H9 (cell line): Measurements from ENCODE around the gene RFC4. TPM values are rescaled to one million over a fixed set of nuclear protein-coding genes. Genes with fewer than 3 reads are reported as not detected.
A peak's percentile ranks its signal among the peaks of the same experiment; 100 is the strongest.

Experiments
- DNase-seq: peaks from one replicate; pipeline ENCODE4 v3.0.0-alpha.2; 2017
- H2AFZ ChIP-seq: one replicate; pipeline ENCODE4 v1.6.1; 2013; ENCODE audit warnings: mild to moderate bottlenecking, low read length, control low read depth, moderate library complexity
- H2AK5ac ChIP-seq: 2 replicates; pipeline ENCODE4 v1.6.1; 2013; ENCODE audit warnings: low read length, control low read depth, mixed read lengths; ENCODE audit not compliant: insufficient read length
- H2BK120ac ChIP-seq: one replicate; pipeline ENCODE4 v1.6.1; 2013; ENCODE audit warnings: low read depth, mild to moderate bottlenecking, low read length, control low read depth, inconsistent platforms; ENCODE audit not compliant: poor library complexity, severe bottlenecking
- H2BK12ac ChIP-seq: 2 replicates; pipeline ENCODE4 v1.6.1; 2013; ENCODE audit warnings: low read length, control low read depth, mixed read lengths, low read depth; ENCODE audit not compliant: insufficient read length
- H2BK15ac ChIP-seq: 2 replicates; pipeline ENCODE4 v1.6.1; 2013; ENCODE audit warnings: low read depth, low read length, control low read depth
- H2BK20ac ChIP-seq: one replicate; pipeline ENCODE4 v1.6.1; 2013; ENCODE audit warnings: low read depth, mild to moderate bottlenecking, low read length, control low read depth, inconsistent platforms; ENCODE audit not compliant: poor library complexity, severe bottlenecking
- H2BK5ac ChIP-seq: 2 replicates; pipeline ENCODE4 v1.6.1; 2013; ENCODE audit warnings: low read length, control low read depth, mixed read lengths; ENCODE audit not compliant: insufficient read length
- H3K14ac ChIP-seq: 2 replicates; pipeline ENCODE4 v1.6.1; 2013; ENCODE audit warnings: low read length, control low read depth; ENCODE audit not compliant: insufficient read depth
- H3K18ac ChIP-seq: 2 replicates; pipeline ENCODE4 v1.6.1; 2013; ENCODE audit warnings: low read depth, mild to moderate bottlenecking, mixed read lengths, low read length, control low read depth; ENCODE audit not compliant: insufficient read length
- H3K23ac ChIP-seq: 2 replicates; pipeline ENCODE4 v1.6.1; 2013; ENCODE audit warnings: low read length, control low read depth, mixed read lengths, low read depth; ENCODE audit not compliant: insufficient read length
- H3K23me2 ChIP-seq: 2 replicates; pipeline ENCODE4 v1.6.1; 2013; ENCODE audit warnings: low read depth, mild to moderate bottlenecking, mixed read lengths, low read length, control low read depth; ENCODE audit not compliant: insufficient read length, poor library complexity, severe bottlenecking
- H3K27ac ChIP-seq: 2 replicates; pipeline ENCODE4 v1.5.1; 2013; ENCODE audit warnings: low read length, control low read depth, mixed read lengths, low read depth; ENCODE audit not compliant: insufficient read length
- H3K27me3 ChIP-seq: 2 replicates; pipeline ENCODE4 v1.6.1; 2013; ENCODE audit warnings: low read length, control low read depth, inconsistent platforms; ENCODE audit not compliant: insufficient read depth
- H3K4ac ChIP-seq: 2 replicates; pipeline ENCODE4 v1.6.1; 2013; ENCODE audit warnings: low read depth, mild to moderate bottlenecking, control low read depth, inconsistent platforms, low read length, moderate library complexity
- H3K4me1 ChIP-seq: 2 replicates; pipeline ENCODE4 v1.6.1; 2013; ENCODE audit warnings: low read length, control low read depth, inconsistent platforms; ENCODE audit not compliant: insufficient read depth
- H3K4me2 ChIP-seq: 2 replicates; pipeline ENCODE4 v1.6.1; 2013; ENCODE audit warnings: low read length, control low read depth, mixed read lengths; ENCODE audit not compliant: insufficient read length, insufficient read depth
- H3K56ac ChIP-seq: 2 replicates; pipeline ENCODE4 v1.6.1; 2013; ENCODE audit warnings: low read depth, mild to moderate bottlenecking, mixed read lengths, low read length, control low read depth; ENCODE audit not compliant: insufficient read length
- H3K79me1 ChIP-seq: 2 replicates; pipeline ENCODE4 v1.6.1; 2013; ENCODE audit warnings: low read depth, mild to moderate bottlenecking, moderate library complexity, low read length, control low read depth, inconsistent platforms; ENCODE audit not compliant: insufficient read depth, poor library complexity, severe bottlenecking
- H3K79me2 ChIP-seq: 2 replicates; pipeline ENCODE4 v1.6.1; 2013; ENCODE audit warnings: low read length, control low read depth, inconsistent platforms; ENCODE audit not compliant: insufficient read depth
- H3K9ac ChIP-seq: 2 replicates; pipeline ENCODE4 v1.6.1; 2013; ENCODE audit warnings: low read length, control low read depth, mixed read lengths; ENCODE audit not compliant: insufficient read length; ENCODE audit errors: extremely low read depth
- H3K9me3 ChIP-seq: one replicate; pipeline ENCODE4 v1.6.1; 2013; ENCODE audit warnings: low read depth, low read length, inconsistent platforms; ENCODE audit not compliant: control insufficient read depth
- H3T11ph ChIP-seq: one replicate; pipeline ENCODE4 v1.6.1; 2013; ENCODE audit warnings: mild to moderate bottlenecking, low read length, control low read depth, inconsistent platforms
- H4K20me1 ChIP-seq: one replicate; pipeline ENCODE4 v1.6.1; 2013; ENCODE audit not compliant: control insufficient read depth, insufficient read length, insufficient read depth
- H4K5ac ChIP-seq: 2 replicates; pipeline ENCODE4 v1.6.1; 2013; ENCODE audit warnings: low read depth, mild to moderate bottlenecking, mixed read lengths, low read length, control low read depth; ENCODE audit not compliant: insufficient read length
- H4K8ac ChIP-seq: replicated peaks from 2 replicates; pipeline ENCODE4 v1.6.1; 2013; ENCODE audit warnings: low read length, control low read depth, mixed read lengths, low read depth; ENCODE audit not compliant: insufficient read length
- H4K91ac ChIP-seq: 2 replicates; pipeline ENCODE4 v1.6.1; 2013; ENCODE audit warnings: low read depth, mild to moderate bottlenecking, moderate library complexity, mixed read lengths, low read length, control low read depth; ENCODE audit not compliant: insufficient read length
- H3K27ac Mint-ChIP-seq, 3 experiments: 2 replicates in 2 of 3; 3 replicates in 1 of 3; pipeline ENCODE4 v1.8.0; 2020 to 2021; ENCODE audit warnings: mixed read lengths in 3 of 3, mild to moderate bottlenecking in 1 of 3, moderate library complexity in 1 of 3
- H3K27me3 Mint-ChIP-seq: 2 replicates; pipeline ENCODE4 v1.8.0; 2021; ENCODE audit warnings: low read depth, mild to moderate bottlenecking, moderate library complexity, mixed read lengths
- H3K36me3 Mint-ChIP-seq, 3 experiments: 2 replicates in 2 of 3; 3 replicates in 1 of 3; pipeline ENCODE4 v1.8.0; 2020 to 2021; ENCODE audit warnings: low read depth in 3 of 3, mixed read lengths in 3 of 3; ENCODE audit not compliant: insufficient read depth in 1 of 3
- H3K4me1 Mint-ChIP-seq, 2 experiments: 2 replicates each; pipeline ENCODE4 v1.8.0; 2020; ENCODE audit warnings: mixed read lengths in 2 of 2
- H3K4me3 Mint-ChIP-seq, 2 experiments: 2 replicates in 1 of 2; 3 replicates in 1 of 2; pipeline ENCODE4 v1.8.0; 2020 to 2021; ENCODE audit warnings: mild to moderate bottlenecking in 2 of 2, mixed read lengths in 2 of 2, moderate library complexity in 1 of 2
- H3K9me3 Mint-ChIP-seq, 2 experiments: 2 replicates in 1 of 2; 3 replicates in 1 of 2; pipeline ENCODE4 v1.8.0; 2020; ENCODE audit warnings: mild to moderate bottlenecking in 2 of 2, mixed read lengths in 2 of 2, moderate library complexity in 1 of 2
- WGBS: extraction: QIAGEN DNeasy Blood & Tissue Kit; methylation state at CpG from one replicate; pipeline ENCODE4 v1.1.7; 2013; ENCODE audit warnings: missing lambda C conversion rate, low lambda C conversion rate, mixed read lengths; ENCODE audit not compliant: insufficient read length; ENCODE audit errors: extremely low coverage; 5-methylcytosine and 5-hydroxymethylcytosine counted together
- total RNA-seq: library from RNA; stranded (reverse); gene quantifications from 2 replicates; pipeline ENCODE4 v1.2.1, GENCODE V29; 2021
- TF ChIP-seq, protein P1 (sequence below): fragments of 200-600 bp; sonication (generic); conservative IDR thresholded peaks from 3 replicates; pipeline ENCODE4 v1.8.0; 2021; ENCODE audit warnings: antibody characterized with exemption, mild to moderate bottlenecking

RFC4 gene
- total RNA-seq, 1 experiment from 2014 or later, result 108 TPM

DNA sequence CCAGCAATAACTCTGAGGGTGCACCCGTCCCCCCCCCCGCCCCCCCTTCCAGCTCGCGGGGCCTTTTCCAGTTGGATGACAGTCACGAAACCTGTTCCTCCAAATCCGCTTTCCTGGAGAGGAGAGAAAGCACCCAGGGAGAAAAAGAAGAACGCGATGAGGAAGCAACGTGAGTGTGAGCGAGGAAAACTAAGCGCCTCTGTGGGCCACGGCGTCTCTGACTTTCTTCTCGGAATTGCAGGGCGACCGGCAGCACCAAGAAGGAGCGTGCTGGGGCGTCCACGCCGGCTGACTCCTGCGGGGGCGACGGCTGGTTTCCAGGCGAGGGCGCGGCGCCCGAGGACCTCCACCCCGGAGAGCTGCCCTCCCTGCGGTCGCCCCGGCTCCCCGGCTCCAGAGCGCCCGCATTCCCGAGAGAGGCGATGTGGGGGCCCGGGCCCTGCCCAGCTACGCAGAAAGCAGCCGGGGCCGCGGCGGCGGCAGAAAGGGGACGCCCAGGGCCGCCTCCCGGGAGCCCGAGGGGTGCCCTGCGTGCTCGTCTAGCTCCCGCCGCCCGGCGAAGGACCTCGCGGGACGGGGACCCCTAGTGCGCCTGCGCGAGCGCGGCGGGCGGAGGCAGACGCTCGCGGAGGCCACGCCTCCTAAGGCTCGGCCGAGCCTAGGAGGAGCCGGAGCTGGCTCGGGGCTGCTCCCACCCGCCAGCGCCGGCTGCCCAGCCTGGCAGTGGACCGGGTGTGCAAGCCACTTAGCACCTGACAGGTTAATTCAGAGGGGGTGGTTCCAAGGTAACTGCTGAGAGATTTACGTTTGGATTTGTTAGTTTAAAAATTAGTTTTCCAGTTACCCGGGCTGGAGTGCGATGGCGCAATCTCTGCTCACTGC lies 20.9 kb upstream of the RFC4 start:
- peak overlapping the region; percentile 40 for H3K9ac ChIP-seq

More for the DNA sequence above, 20.9 kb upstream of the RFC4 start:
- TF ChIP-seq, protein P1, sequence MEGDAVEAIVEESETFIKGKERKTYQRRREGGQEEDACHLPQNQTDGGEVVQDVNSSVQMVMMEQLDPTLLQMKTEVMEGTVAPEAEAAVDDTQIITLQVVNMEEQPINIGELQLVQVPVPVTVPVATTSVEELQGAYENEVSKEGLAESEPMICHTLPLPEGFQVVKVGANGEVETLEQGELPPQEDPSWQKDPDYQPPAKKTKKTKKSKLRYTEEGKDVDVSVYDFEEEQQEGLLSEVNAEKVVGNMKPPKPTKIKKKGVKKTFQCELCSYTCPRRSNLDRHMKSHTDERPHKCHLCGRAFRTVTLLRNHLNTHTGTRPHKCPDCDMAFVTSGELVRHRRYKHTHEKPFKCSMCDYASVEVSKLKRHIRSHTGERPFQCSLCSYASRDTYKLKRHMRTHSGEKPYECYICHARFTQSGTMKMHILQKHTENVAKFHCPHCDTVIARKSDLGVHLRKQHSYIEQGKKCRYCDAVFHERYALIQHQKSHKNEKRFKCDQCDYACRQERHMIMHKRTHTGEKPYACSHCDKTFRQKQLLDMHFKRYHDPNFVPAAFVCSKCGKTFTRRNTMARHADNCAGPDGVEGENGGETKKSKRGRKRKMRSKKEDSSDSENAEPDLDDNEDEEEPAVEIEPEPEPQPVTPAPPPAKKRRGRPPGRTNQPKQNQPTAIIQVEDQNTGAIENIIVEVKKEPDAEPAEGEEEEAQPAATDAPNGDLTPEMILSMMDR, result no peak
- peaks cover 36 to 37% of the 10 kb centered on the region in 2 experiments for H3K4me1 Mint-ChIP-seq
- no peaks in the 10 kb centered on the region for H3K9me3 ChIP-seq
- no peaks in the 10 kb centered on the region for H3K79me1 ChIP-seq
- H3K14ac ChIP-seq, result peak overlapping the region; percentile 64
- H3K18ac ChIP-seq, result no peak overlapping the region
- H4K91ac ChIP-seq, result no peak overlapping the region
- no peaks in the 10 kb centered on the region for H3K36me3 Mint-ChIP-seq
- H2BK15ac ChIP-seq, result no peak overlapping the region
- no peak overlapping the region for H2BK20ac ChIP-seq
- no peak overlapping the region for H4K5ac ChIP-seq
- H2BK5ac ChIP-seq, result no peak overlapping the region
- H3K4me3 Mint-ChIP-seq, result peak overlapping the region; percentile 68 to 78
- no peak overlapping the region for H3K23ac ChIP-seq
- H4K8ac ChIP-seq, result no peak overlapping the region
- H3K27ac ChIP-seq, result no peak overlapping the region
- H3K56ac ChIP-seq, result no peak overlapping the region
- H3K27ac Mint-ChIP-seq, result no peak overlapping the region
- H3K4ac ChIP-seq, result no peak overlapping the region
- H3K23me2 ChIP-seq, result peaks cover 14% of the 10 kb centered on the region
- H3K27me3 Mint-ChIP-seq, result peaks cover 75% of the 10 kb centered on the region
- H3K79me2 ChIP-seq, result no peaks in the 10 kb centered on the region
- H3T11ph ChIP-seq, result no peak overlapping the region
- H3K27me3 ChIP-seq, result peaks cover 5% of the 10 kb centered on the region; the same call in 1 of the 2 replicates
- no peaks in the 10 kb centered on the region for H4K20me1 ChIP-seq
- no CpG with 5 or more reads among the region's 80 CpGs for WGBS
- no peaks in the 10 kb centered on the region; the same call in 1 of the 2 replicates for H3K4me1 ChIP-seq
- peak overlapping the region; percentile 50 for H3K4me2 ChIP-seq
- no peak overlapping the region for H2BK12ac ChIP-seq
- H2BK120ac ChIP-seq, result no peak overlapping the region
- peak; percentile 80 for DNase-seq
- H2AK5ac ChIP-seq, result no peak overlapping the region
- H3K9me3 Mint-ChIP-seq, result no peaks in the 10 kb centered on the region; a peak in 1 of 5 replicates
- H2AFZ ChIP-seq, result no peak overlapping the region
